ENCODE measurements around the gene PUS7L.
"Not testable (repeated sequence)": the region's sequence is repeated elsewhere in the genome, so short reads cannot be mapped to it uniquely, and the experiment has no call there.

Gene PUS7L

DNA sequence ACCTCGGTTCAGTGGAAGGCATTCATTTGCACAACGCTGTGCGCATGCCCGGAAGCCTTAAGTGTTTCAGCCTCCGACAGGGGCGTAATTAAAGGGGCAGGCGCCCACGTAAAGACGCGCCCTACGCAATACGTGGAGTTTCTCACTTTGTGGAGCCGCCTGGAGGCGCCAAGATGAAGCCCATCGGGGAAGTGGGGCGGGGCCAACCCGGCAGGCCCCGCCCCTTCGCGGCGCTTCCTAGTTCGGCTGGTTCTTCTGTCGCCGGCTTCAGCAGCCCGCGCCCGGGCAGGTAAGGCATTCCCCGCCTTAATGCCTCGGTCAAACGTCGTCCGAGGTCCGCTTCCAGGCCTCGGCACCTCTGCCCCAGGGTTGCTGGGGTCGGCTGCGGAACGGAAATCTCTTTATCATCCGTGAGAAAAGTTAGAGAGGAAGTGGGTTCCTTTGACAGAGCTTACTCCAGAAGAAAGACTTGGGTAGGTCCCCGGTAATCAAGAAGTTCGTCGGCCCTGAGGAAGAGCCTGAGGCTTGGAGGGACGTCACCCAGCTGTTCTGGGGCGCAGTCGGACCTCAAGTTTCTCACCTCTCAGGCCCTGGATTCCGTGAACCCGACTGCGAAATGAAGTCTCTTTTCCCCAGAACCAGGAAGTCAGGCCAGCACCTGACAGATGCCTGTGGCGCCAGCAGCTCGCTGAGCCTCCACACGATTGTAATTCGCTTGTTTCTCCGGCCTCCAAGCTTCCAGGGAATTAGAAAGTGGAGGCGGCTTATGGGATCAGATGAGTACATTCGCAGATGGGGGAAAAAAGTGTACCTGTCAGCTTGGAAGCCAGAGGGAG is at the start of gene PUS7L, which contains the start of gene IRAK4:
Gene PUS7L (minus strand): TSS at position 63 of the 836 bp plus-strand sequence. CDS start 3,545 bp downstream, outside the sequence.
Gene IRAK4 (plus strand): TSS at position 224 of the 836 bp plus-strand sequence. CDS start 9,161 bp downstream, outside the sequence.
- peak; percentile 88 for DNase-seq (ENCODE audit: low read depth)

DNA sequence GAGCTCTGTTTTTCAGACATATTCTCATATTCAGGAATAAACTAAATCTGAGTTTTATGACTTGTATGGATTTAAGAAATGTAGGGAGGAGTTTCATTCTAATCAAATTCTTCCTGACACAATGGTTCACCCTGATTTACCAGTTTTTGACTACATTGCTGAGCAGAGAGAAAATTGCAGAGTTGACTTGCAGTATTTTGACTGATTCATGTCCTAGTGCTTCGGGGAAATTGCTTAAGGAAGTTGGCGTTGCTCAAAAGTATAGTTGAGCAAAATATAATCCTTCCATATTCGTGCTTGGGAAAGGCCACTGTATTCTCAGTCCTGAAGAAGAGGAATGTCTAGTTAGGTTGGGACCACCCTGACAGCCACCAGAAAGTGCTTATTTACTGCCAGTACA is 48.8 kb upstream of the PUS7L start:
- no peak for DNase-seq (ENCODE audit: low read depth)

DNA sequence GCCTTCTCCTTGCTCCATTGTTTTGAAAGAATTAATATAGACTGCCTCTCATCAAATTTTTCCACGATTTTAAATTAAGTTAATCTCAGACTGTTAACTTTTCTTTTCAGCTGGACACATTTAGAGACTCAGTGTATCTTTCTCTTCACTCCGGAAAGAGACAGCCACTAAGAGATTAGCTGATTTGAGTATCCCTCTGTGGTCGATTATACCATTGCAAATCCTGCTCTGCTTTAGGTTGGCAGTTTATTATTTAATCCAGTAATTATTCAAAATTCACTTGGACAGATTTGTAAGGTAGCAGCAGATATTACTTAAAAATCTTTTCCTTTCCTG is 48.1 kb upstream of the PUS7L start:
- DNase-seq (ENCODE audit: low read depth): no peak

- peak; percentile 83 for DNase-seq (ENCODE audit: low read depth)
Observed at GRCh38 chr12:43805860-43806736, 47.5 kb upstream of the PUS7L start, which contains the start of gene TWF1. Gene TWF1 (minus strand): TSS chr12:43806317. CDS start chr12:43806245, 72 bp downstream.

- DNase-seq (ENCODE audit: low read depth): no peak
Observed at GRCh38 chr12:43805149-43805859, 46.7 kb upstream of the PUS7L start.

- DNase-seq (ENCODE audit: low read depth): no peak
Observed at GRCh38 chr12:43797561-43798217, 39.1 kb upstream of the PUS7L start.

DNA sequence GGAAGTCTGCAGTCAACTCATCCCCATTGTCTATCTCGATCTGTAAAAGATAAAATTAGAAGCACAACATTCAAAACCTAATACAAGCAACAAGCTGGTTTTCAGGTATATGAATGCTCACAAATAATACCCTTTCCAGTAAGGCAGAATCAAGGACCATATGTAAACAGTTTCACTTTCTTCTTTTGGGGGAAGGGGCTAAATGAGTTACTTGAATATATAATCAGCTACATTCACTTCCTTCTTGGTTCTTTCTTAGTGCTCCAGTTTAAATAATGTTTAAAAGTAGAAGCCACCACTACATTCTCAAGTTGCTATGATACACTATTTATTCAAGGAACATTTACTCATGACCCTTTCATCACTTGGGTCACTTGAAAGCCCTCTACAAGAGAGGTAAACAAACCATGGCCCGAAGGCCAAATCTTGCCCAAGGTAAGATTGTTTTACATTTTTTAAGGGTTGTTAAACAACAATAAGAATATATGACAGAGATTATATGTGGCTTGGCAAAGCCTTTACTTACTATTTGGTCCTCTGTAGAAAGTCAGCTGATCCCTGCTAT is 37.2 kb upstream of the PUS7L start:
- no peak for DNase-seq (ENCODE audit: low read depth)

GRCh38 chr12:43789941-43790340 is 31.4 kb upstream of the PUS7L start:
- no peak for DNase-seq (ENCODE audit: low read depth)

GRCh38 chr12:43786899-43787693 is 28.5 kb upstream of the PUS7L start:
- no peak for DNase-seq (ENCODE audit: low read depth)

DNA sequence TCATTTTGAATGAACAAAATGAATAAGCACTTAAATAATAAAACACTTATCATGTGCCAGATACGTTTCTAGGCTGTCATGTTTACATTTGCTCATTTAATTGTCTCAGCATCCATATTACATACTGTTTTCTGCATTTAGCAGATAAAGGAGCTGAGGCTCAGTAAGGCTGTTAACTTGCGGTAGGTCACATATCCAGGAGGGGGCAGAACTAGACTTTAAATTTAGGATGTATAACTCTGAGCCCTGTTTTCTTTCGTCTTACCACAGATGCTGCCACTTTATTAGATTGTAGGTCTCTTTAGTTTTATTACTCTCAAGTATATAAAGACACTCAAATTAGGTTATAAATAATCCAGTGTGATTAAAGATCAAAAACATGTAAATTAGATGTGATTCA is 17.9 kb upstream of the PUS7L start:
- DNase-seq (ENCODE audit: low read depth): no peak

GRCh38 chr12:43766291-43766690 is 7.7 kb upstream of the PUS7L start:
- no peak for DNase-seq (ENCODE audit: low read depth)

DNA sequence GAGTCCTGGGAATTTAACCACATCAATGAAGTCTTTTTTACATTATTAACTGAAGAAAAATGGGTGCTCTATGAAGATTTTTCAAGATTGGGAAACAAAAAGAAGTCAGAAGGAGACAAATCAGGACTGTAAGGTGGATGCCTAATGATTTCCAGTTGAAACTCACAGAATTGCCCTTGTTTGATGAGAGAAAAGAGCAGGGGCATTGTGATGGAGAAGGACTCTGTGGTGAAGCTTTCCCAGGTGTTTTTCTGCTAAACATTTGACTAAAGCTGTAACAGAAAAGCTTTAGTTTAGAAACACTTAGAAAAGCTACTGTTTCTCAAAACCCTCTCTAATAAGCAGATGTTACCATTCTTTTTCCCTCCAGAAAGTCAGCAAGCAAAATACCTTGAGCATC is 5.9 kb upstream of the PUS7L start:
- DNase-seq (ENCODE audit: low read depth): no peak

- no peak for DNase-seq (ENCODE audit: low read depth)
Observed at GRCh38 chr12:43763769-43764168, 5.2 kb upstream of the PUS7L start.

- no peak for DNase-seq (ENCODE audit: low read depth)
Observed at GRCh38 chr12:43762596-43762995, 4.0 kb upstream of the PUS7L start.

GRCh38 chr12:43761500-43761899 is 2.9 kb upstream of the PUS7L start:
- DNase-seq (ENCODE audit: low read depth): no peak

GRCh38 chr12:43760396-43760795 is 1.8 kb upstream of the PUS7L start:
- DNase-seq (ENCODE audit: low read depth): no peak

DNA sequence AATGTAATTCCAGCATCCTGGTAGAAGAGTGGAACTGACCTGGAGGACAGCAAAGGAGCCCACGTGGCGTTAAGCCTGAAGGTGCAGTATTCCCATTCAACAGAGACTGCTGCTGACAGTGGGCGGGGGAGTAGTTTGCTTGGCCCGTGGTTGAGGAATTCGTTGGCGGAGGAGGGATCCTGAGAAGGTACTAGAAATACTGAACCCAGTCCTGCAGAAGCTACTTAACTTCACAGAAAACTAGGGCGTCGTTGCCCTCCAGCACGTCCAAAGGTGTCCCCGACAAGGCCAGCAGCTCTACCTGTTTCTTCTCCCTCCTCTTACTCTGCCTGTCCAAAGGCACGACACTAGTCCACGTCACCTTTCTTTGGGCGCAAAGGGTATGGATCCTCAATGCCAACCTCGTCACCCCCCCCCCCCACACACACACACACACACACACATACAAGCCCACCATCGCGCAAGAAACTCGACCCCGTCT is 303 bp downstream of the PUS7L start:
- no peak for DNase-seq (ENCODE audit: low read depth)

GRCh38 chr12:43754015-43754414 is 4.6 kb downstream of the PUS7L start:
- DNase-seq (ENCODE audit: low read depth): no peak

DNA sequence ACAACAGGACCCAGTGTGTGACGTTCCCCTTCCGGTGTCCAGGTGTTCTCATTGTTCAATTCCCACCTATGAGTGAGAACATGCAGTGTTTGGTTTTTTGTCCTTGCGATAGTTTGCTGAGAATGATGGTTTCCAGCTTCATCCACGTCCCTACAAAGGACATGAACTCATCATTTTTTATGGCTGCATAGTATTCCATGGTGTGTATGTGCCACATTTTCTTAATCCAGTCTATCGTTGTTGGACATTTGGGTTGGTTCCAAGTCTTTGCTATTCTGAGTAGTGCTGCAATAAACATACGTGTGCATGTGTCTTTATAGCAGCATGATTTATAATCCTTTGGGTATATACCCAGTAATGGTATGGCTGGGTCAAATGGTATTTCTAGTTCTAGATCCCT is 7.2 kb downstream of the PUS7L start:
- not testable (repeated sequence) for DNase-seq (ENCODE audit: low read depth)

DNA sequence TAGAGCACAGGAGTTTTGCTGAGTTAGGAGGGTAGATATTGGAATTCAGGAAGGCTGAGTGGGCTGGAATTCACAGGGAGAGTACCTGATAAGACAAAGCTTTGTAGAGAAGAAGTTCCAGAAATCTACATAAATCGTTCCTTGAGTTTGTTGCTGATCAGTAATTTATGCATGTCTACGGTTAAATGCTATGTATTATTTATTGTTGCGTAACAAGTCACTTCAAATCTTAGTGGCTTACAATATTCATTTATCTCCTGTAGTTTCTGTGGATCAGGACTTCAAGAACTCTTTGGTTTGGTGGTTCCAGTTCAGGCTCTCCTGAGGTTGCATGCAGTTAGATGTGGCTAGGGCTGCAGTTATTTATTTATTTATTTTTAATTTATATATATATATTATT is 7.8 kb downstream of the PUS7L start:
- no peak for DNase-seq (ENCODE audit: low read depth)
